Panc1 (cell line): ENCODE measurements around the gene ARMCX5.

ENCODE experiments used
- POLR2AphosphoS5 ChIP-seq: IDR thresholded peaks from 2 replicates; pipeline ENCODE4 v1.6.1; 2012; ENCODE audit warnings: mild to moderate bottlenecking, low read depth, low read length, moderate library complexity
- SIN3A ChIP-seq: IDR thresholded peaks from 2 replicates; pipeline ENCODE4 v1.6.1; 2012; ENCODE audit warnings: low read depth, mild to moderate bottlenecking, low read length, moderate library complexity, borderline replicate concordance; ENCODE audit not compliant: insufficient read depth
- TCF7L2 ChIP-seq: IDR thresholded peaks from 2 replicates; pipeline ENCODE4 v1.6.1; 2011; ENCODE audit warnings: mild to moderate bottlenecking, low read depth, low read length, inconsistent platforms
- TF ChIP-seq, protein P1 (sequence below): fragments of 450-650 bp; IDR thresholded peaks from 2 replicates; pipeline ENCODE4 v1.5.1; 2017; ENCODE audit warnings: mild to moderate bottlenecking

DNA sequence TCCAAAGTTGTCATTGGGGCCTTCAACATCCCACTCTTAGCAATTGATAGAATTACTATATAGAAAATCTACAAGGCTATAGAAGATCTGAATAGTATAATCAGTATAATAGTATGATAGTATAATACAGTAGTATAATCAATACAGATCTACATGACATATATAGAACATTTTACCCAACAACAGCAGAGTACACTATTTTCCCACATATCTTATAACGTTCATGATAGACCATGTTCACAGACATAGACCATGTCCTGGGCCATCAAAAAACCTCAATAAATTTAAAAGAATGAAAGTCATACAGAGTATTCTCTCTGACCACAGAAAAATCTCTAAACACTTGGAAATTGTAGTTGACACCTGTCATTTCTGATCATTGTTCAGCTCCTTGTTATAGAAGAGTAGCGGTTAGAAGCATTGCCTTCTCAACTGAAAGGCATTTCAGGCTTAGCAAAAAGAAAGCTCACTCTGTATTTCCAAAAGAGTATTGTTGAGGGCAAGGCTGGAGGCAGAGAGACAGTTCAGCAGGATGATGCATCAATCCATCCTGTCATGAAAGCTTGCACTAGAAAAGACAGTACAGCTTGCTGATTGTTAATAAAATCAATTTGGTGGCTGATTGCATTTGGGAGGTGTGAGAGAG is 38.8 kb upstream of the ARMCX5 start:
- TF ChIP-seq, protein P1, sequence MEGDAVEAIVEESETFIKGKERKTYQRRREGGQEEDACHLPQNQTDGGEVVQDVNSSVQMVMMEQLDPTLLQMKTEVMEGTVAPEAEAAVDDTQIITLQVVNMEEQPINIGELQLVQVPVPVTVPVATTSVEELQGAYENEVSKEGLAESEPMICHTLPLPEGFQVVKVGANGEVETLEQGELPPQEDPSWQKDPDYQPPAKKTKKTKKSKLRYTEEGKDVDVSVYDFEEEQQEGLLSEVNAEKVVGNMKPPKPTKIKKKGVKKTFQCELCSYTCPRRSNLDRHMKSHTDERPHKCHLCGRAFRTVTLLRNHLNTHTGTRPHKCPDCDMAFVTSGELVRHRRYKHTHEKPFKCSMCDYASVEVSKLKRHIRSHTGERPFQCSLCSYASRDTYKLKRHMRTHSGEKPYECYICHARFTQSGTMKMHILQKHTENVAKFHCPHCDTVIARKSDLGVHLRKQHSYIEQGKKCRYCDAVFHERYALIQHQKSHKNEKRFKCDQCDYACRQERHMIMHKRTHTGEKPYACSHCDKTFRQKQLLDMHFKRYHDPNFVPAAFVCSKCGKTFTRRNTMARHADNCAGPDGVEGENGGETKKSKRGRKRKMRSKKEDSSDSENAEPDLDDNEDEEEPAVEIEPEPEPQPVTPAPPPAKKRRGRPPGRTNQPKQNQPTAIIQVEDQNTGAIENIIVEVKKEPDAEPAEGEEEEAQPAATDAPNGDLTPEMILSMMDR = no peak
- no peak for TF ChIP-seq POLR2AphosphoS5
- TF ChIP-seq SIN3A = no peak
- TF ChIP-seq TCF7L2 = no peak
